ENCODE results near the gene FRMD8.

FRMD8 gene

DNA sequence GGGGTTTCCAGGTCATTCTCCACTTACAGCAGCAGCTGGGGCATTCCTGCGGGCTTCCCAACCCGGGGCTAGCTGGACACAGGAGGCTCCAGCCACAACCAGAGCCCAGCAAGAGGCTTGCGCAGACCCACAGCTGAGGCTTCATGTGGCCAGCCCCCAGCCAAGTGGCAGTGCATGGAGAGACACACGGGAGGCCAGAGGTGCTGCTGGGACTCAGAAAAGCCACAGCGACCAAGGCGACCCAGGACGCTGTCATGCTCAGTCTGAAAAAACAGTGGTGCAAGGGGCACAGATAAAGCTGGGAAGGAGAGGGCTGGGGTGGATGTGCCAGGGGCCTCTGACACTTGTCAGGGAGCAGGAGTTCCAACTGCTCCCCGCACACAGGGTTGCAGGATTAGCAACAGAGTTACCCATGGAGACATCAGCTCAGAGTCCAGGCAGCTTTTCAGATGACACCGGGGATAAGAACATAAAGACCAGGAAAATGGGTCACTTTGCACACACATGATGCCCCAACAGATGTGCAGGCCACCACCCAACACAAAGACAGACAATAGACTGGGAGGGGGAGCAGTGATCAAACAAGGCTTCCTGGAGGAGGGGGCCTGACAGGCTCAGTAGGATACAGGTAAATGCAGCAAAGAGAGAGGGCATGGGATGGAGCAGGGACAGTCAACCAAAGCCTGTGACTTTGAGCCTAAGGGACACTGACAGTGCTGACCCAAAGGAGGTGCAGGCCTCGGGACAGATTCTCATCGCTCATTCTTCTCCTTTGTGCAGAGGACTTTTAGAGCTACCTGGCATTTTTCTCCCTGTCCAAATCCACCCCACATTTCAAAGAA lies 29.3 kb downstream of the FRMD8 start:
- DNase-seq: no peak

GRCh38 chr11:65416341-65416824 lies 29.9 kb downstream of the FRMD8 start:
- peak; percentile 96 for DNase-seq

DNA sequence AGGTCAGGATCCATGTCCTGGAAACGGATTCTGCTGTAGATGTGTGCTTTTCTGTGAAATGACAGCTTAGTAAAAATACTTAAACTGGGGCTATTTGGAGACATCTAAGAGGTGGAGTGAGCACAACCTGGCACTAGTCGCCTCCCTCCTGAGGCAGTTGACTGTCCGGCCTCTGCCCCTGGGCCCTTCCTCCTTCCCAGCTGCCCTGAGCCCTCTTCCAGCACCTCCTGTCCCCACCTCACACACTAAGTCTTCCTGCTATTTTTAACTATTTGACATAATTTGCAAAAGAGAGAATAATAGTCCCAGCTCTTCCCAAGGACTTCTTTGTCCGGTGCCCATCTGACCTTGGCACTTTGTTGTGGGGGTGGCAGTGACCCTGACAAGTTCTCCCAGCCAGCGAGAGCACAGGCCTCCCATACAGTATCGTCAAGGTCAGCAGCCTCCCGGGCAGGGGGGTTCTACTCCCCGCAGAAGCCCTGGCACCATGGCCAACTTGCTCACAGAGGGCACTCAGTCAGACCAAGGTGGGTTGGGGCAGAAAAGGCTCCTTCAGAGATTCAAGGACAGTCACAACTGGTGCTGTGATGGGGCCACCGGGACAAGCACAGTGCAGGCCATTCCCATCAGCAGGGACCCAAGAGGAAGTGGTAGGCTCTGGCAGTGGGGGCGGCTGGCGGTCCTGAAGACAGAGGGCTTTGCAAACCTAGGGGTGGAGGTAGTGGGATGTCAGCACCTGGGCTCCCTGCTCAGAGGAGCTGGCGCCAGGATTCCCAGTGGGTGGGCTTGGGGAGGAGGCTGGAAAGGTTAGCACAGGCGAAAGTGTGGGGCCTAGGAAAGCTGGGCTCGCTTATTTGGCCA lies 30.6 kb downstream of the FRMD8 start:
- peak; percentile 53 for DNase-seq

DNA sequence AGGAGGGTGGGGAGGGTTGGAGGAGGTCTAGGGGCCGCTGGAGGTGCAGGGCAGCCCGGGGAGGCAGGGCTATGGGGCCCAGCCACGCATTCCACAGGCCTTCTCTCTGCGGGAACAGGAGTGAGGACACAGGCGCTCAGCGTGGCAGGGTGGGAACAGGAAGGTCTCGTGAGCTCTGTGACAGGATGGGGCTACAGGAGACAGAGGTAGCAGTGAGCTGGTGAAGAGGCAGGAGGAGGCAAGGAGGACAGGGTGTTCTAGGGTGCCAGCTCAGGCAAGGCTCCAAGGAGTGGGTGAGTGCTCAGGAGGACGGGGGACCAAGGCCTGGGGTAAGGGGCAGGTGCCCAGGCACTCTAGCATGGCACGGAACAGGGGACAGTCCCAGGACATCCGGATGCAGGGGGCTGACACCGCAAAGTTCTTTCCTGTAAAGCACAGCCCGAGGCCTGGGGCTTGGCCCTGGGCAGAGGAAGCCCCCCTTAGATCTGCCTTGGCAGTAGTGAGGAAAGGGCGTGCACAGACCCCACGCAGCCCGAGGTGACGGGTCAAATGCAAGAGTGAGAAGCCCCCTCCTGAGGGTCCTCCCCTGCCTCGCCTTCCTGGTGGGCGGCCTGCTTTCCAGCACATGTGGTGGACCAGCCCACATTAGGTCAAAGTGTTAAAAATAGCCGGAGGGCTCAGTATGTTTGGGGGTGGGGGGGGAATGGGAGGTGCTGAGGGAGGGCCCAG lies 31.4 kb downstream of the FRMD8 start:
- DNase-seq: peak; percentile 59

DNA sequence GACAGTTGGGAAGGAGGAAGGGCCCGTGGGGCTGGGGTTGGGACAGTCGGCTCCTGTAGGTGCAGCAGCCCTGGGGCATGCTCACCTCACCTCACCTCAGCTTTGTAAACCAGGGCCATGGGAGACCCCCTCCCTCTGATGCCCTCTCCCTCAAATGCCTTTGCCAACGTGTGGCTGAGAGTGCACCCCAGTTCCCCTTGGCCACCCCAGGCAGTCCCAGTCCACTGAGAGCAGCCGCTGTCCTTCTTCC lies 31.9 kb downstream of the FRMD8 start:
- DNase-seq: no peak

GRCh38 chr11:65418681-65419459 lies 32.4 kb downstream of the FRMD8 start:
- peak; percentile 70 for DNase-seq

GRCh38 chr11:65419460-65419771 lies 33.0 kb downstream of the FRMD8 start:
- DNase-seq: no peak

GRCh38 chr11:65419772-65420481 lies 33.5 kb downstream of the FRMD8 start:
- DNase-seq: peak; percentile 66

- DNase-seq: no peak
These were observed 34.1 kb downstream of the FRMD8 start for GRCh38 chr11:65420506-65420905.

DNA sequence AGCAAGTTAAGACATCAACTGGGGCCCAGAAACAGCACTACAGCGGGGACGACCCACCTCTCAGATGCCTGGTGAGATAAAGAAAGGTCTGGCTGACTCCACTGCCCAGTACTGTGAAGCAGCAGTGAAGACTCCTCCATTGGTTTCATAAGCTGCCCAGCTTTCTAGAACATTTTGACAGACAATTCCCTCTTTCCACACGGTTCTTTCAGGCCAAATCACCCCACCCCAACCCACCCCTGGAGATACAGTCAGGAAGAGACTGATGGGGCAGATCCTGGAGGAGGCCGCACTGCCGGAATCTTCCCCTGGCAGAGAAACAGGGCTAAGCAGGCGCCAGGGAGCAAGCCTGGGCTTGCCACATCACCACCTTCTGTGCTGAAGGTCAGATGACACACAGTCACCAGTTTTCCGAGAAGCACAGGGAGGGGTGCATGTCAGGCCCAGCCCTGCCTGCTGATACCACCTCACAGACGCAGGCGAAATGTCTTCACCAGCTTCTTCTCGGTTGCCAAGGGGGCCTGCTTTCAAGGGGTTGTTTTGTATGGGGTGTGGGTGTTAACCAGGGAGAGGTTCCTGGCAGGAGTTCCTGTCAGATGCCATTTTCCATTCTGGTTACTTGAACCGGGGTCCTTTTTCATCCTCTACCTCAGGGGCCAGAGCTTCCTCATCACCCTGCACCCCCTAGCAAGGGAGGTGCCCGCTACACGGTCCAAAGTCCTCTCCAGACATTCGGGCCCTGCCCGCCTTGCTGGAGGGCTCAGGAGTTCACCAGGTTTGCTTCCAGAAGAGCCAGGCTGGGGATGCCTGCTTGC lies 34.7 kb downstream of the FRMD8 start:
- peak; percentile 83 for DNase-seq

GRCh38 chr11:65421794-65422632 lies 35.6 kb downstream of the FRMD8 start:
- peak; percentile 96 for DNase-seq

- peak; percentile 89 for DNase-seq
These were observed 36.4 kb downstream of the FRMD8 start, which contains the start of gene NEAT1 for GRCh38 chr11:65422633-65423515. Gene NEAT1 (plus strand): TSS chr11:65422798.

DNA sequence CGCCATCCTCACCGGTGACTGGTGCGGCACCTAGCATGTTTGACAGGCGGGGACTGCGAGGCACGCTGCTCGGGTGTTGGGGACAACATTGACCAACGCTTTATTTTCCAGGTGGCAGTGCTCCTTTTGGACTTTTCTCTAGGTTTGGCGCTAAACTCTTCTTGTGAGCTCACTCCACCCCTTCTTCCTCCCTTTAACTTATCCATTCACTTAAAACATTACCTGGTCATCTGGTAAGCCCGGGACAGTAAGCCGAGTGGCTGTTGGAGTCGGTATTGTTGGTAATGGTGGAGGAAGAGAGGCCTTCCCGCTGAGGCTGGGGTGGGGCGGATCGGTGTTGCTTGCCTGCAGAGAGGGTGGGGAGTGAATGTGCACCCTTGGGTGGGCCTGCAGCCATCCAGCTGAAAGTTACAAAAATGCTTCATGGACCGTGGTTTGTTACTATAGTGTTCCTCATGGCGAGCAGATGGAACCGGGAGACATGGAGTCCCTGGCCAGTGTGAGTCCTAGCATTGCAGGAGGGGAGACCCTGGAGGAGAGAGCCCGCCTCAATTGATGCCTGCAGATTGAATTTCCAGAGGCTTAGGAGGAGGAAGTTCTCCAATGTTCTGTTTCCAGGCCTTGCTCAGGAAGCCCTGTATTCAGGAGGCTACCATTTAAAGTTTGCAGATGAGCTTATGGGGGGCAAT lies 37.2 kb downstream of the FRMD8 start:
- peak; percentile 59 for DNase-seq

GRCh38 chr11:65424205-65425104 lies 38.0 kb downstream of the FRMD8 start:
- peak; percentile 77 for DNase-seq

DNA sequence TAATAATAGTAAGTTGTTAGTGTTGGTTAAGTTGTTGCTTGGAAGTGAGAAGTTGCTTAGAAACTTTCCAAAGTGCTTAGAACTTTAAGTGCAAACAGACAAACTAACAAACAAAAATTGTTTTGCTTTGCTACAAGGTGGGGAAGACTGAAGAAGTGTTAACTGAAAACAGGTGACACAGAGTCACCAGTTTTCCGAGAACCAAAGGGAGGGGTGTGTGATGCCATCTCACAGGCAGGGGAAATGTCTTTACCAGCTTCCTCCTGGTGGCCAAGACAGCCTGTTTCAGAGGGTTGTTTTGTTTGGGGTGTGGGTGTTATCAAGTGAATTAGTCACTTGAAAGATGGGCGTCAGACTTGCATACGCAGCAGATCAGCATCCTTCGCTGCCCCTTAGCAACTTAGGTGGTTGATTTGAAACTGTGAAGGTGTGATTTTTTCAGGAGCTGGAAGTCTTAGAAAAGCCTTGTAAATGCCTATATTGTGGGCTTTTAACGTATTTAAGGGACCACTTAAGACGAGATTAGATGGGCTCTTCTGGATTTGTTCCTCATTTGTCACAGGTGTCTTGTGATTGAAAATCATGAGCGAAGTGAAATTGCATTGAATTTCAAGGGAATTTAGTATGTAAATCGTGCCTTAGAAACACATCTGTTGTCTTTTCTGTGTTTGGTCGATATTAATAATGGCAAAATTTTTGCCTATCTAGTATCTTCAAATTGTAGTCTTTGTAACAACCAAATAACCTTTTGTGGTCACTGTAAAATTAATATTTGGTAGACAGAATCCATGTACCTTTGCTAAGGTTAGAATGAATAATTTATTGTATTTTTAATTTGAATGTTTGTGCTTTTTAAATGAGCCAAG lies 38.9 kb downstream of the FRMD8 start:
- peak; percentile 74 for DNase-seq
